HG02852 (cell line): ENCODE results near the gene ZBTB7C.

Experiments used
- ATAC-seq: cut with Tn5 transposase; IDR thresholded peaks from one replicate; pipeline ENCODE4 v1.9.1; 2021; ENCODE audit warnings: mild to moderate bottlenecking, moderate library complexity; ENCODE audit not compliant: unreplicated experiment

The ZBTB7C gene

DNA sequence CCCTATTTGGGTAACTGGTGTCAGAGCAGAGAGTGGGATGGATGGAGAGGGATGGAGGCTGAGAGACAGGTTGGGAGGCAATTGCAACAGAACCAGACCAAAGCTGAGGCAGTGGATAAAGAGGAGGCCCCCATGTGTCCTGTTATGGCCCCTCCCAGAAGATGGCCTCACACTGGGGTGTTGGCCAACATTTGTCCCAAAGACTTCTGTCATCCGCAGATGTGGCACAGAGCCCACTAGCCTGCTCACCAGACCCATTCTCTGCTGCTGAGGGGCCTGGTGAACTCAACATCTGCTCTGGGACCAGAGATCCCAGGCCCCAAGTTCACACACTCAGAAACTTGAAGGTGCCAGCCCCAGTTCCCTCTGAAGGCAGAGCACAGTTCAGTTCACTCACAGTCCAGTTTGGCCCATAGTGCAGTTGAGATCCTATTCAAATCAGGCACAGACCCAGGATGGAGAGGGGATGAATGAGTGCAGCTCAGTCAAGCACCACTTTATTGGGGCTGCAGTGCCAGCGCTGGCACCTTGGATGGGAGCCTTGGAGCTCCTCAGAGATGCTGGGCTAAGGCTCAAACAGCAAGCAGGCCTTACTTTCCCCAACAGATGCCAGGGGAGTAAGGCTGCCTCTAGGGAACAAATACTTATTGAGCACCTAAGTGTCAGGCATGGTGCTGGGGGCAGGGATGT, 189.2 kb downstream of the ZBTB7C start:
- ATAC-seq: no peak

GRCh38 chr18:48219037-48219809, 190.0 kb downstream of the ZBTB7C start:
- ATAC-seq: no peak

- no peak for ATAC-seq
Measured at GRCh38 chr18:48218285-48219022, 190.7 kb downstream of the ZBTB7C start.

DNA sequence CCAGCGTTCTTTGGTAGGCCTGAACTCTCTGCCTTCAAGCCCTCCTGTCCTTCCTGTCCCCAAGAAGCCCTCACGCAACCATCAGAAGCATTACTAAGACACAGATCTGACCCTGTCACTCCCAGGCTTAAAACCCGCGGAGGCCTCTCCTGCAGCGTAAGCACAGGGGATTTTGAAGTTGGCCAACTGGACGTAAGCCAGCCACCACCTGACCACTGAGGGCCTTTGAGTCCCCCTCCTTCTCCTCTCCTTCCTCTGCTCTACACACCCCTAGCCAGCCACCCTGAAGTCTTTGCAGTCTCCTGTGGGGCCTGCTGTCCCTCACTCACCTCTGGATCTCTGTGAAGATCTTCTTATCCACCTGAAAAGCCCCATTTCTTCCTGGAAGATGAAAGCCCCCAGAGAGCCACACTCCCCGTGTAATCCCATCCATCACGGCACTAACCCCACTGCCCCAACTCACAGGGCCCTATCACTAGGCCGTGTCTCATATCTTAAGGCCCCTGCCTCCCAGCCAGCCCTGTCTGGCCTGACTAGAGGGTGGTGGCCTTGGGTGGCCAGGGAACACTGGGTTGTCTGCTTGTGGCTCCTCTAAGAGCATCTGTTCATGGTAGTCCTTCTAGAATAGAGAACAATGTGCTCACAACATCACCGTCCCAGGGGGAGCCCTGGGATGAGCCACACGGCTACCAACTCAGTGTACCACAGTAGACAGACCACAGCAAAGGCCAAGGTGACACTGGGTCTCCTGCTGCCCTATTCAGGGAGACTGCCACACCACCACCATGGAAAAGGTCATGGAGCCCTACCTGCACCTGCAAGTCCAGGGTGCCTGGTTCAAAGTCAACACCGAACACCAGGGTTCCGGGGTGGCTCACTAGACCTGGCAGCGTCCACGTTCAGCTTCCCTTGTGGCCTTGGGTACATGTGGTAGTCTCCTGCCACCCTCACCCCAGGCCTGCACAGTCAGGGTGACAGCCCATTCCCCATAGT, 191.6 kb downstream of the ZBTB7C start:
- ATAC-seq: no peak

DNA sequence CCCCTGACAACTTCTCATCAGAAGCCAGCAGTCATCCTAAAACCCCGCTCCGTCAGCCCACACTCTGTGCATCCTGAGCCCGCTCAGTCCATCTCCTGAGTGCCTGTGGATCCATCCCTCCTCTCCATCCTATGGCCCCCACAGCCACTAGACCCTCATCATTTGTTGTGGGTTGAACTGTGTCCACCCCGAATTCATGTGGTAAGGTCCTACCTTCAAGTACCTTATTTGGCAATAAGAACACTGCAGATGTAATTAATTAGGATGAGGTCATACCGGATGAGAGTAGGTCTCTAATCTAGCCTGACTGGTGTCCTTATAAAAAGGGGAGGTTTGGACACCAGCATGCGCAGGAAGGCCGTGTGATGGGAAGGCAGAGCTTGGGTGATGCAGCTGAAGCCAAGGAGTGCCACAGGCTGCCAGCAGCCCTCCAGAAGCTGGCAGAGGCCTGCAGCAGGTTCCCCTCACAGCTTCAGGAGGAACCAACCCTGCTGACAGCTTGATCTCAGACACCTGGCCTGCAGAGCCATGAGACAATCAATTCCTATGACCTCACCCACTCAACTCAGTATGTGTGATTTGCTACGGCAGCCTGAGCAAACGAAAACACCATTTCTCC, 192.4 kb downstream of the ZBTB7C start:
- no peak for ATAC-seq

- no peak for ATAC-seq
Measured at GRCh38 chr18:48215876-48216638, 193.1 kb downstream of the ZBTB7C start.

GRCh38 chr18:48213791-48214190, 195.4 kb downstream of the ZBTB7C start:
- no peak for ATAC-seq

DNA sequence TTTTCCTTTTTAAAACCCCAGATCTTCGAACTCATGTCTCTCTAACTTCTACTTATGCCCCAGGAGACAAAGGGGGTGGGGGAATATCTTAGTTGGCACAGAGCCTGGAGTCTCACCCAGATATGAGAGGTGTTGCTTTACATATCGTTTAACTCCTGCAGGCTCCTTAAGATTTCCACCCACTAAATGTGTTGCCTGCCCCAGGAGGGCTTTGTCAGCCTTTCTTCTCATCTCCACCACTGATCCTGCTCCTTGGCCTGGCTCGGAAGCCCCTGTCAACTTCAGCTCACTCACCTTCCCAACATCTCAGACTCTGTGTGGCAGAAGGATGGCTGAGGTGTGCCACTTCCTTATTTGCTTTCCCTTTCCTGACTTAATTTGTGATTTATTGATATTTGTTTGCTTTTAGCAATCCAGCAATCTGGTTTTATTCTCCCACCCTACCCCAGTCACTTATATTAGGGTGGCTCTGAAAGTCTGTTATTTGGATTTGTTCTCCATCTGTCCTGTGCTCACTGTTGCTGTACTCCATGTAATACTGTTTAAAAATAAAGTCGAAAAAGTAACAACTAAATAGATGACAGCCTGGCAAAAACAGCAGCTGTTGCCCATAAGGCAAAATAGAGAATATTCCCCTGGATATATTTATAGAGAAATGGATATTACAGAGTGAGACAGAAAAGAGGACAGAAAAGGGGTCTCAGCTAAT, 200.6 kb downstream of the ZBTB7C start:
- ATAC-seq: no peak

DNA sequence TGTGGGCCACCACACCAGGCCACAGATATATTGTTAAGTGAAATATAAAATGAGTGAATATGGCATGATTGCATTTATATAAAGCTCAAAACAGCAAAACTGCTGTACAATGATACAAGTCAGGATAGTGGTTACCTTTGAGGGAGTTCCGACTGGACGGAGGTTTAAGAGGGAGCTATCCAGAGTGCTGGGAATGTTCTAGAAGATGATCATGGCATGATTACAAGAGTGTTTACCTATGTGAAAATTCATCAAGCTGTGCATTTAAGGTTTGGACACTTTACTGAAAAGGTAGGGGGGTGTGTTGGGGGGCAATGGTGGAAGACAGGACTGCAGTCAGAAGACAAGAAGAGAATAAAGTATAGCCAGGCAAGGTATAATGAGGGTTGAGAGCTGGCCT, 201.4 kb downstream of the ZBTB7C start:
- ATAC-seq: no peak

DNA sequence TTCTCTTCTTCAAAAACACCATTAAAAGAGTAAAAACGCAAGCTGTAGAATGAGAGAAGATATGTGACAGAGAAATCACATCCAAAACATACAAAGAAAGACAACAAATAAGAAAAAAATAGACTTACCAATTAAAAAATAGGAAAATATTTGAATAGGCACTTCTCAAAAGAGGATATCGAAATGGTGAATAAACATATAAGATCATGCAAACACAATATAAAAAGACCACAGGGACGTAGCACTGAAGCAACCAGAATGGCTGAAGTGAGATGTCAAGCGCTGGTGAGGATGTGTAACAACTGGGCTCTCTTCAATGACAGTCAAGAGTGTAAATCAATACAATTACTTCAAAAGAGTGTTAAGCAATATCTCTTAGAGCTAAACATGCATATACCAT, 202.3 kb downstream of the ZBTB7C start:
- no peak for ATAC-seq

DNA sequence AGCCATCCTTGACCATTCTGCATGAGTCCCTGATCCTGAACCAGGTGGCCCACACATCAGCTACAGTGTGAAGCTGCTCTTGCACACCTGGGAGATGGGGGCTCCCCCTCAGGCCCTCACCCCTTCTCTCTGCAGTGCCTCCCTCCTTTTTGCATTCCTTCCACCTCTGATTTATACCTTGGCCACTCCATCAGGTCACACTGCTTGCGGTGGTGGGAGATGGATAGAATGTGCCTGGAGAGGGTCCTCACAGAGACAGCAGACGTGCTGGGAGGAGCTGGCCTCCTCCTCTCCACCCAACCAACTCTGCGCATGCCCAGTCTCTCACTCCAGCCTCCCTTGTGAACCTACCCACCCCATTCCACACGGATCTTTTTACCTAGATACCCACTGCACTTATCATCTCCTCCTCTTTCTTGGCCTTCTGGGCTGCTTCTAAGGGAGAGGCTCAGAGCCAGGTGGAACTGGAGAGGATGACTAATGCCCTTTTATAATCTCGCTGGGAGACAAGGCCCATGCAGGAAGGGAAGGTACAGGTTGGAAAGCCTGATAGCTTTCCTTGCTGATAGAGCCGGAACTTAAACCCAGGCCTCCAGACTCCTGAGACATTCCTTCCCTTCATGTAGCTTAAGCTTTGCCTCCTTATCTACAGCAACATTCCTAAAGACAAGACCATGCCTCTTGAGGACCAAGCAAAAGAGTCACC, 205.1 kb downstream of the ZBTB7C start:
- ATAC-seq: no peak

DNA sequence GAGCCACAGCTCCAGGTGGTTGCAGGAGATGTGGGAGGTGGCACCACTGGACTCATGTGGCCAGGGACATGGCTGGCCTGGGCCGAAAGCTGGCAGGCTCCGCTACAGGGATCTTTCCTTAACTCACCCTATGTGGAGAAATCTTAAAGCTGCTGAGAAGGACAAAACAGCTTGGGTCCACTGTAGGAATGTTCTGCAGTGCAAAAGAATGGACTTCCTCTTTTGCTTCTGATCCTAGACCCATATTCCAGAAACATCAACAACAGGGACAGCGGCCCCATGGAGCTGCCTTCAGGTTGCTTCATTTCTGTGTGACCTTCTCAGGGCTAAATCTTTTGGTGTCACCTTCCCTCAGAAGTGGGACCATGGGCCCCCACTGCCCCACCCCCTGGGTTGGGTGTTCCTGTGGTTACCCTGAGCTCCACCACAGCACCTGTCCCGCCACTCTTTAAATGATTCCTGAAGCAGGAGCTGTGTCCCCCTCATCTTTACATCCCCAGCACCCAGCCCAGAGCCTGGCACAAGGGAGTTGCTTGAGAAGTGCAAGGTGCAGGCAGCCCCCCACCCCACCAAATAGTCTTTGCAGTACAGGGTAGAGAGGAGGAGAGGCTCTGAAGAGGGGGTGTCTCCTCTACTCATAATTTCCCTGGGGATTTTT, 205.8 kb downstream of the ZBTB7C start:
- no peak for ATAC-seq

GRCh38 chr18:48202350-48203260, 206.6 kb downstream of the ZBTB7C start:
- no peak for ATAC-seq

GRCh38 chr18:48202006-48202348, 207.2 kb downstream of the ZBTB7C start:
- no peak for ATAC-seq

- no peak for ATAC-seq
Measured at GRCh38 chr18:48201337-48202005, 207.7 kb downstream of the ZBTB7C start.

DNA sequence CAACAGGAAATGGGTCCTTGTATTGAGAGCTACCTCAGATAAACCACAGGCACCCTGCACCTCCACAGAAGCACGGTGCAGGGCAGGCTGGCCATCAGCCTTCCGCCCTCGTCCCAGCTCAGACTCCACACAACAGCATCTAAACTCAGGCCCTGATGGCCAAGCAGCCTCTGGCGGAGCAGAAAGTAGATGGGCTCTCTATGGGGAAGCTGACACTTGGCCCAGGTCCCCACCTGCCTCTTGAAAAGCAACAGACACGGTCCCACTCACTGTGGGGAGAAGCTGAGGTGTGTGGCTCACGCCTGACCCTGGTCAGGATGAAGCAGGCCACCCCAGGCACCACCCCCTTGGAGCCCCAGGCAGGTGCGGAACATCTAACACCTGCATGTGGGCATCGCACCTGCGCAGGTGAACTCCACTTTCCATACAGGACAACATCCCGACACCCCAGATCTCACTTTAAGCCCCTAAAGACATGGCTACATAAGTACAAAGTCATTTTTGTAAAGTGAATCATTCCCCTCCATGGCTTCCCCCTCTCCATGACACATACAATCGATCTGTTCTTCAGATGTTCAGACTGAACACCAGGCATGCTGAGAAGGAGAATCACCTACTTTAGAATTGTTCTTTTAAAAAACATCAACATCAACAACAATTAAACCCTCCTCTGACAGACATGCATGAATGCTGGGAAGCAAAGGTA, 208.4 kb downstream of the ZBTB7C start:
- no peak for ATAC-seq
